SK-N-MC (cell line): ENCODE data around the gene SP140L.

Source experiments
- DNase-seq: peaks from one replicate; pipeline ENCODE4 v3.0.0-alpha.2; 2011; ENCODE audit warnings: low read depth, low spot score
- H3K27ac ChIP-seq: fragments of 200-600 bp; sonication (generic); 2 replicates; pipeline ENCODE4 v1.5.1; 2016; ENCODE audit warnings: mixed run types
- H3K36me3 ChIP-seq: fragments of 200-600 bp; sonication (generic); 2 replicates; pipeline ENCODE4 v1.6.1; 2017; ENCODE audit warnings: antibody characterized with exemption, low read length, mixed read lengths; ENCODE audit not compliant: insufficient read depth
- H3K4me3 ChIP-seq: fragments of 200-600 bp; sonication (generic); 2 replicates; pipeline ENCODE4 v1.5.1; 2016
- H3K9ac ChIP-seq: fragments of 200-600 bp; sonication (generic); 2 replicates; pipeline ENCODE4 v1.8.0; 2017; ENCODE audit warnings: mixed run types, mixed read lengths; ENCODE audit not compliant: insufficient read length
- H3K9me3 ChIP-seq: fragments of 200-600 bp; sonication (generic); 2 replicates; pipeline ENCODE4 v1.6.1; 2017; ENCODE audit warnings: low read depth, mild to moderate bottlenecking, antibody characterized with exemption, low read length, moderate library complexity, mixed read lengths
- EZH2 ChIP-seq: fragments of 200-600 bp; sonication (generic); IDR thresholded peaks from one replicate; pipeline ENCODE4 v1.6.1; 2017; ENCODE audit warnings: antibody characterized with exemption
- FOXP2 ChIP-seq: optimal IDR thresholded peaks from 2 replicates; pipeline ENCODE3; 2011; ENCODE audit warnings: mild to moderate bottlenecking, moderate library complexity; ENCODE audit not compliant: insufficient read depth; ENCODE audit errors: extremely low read length, control extremely low read depth
- POLR2AphosphoS5 ChIP-seq: IDR thresholded peaks from 2 replicates; pipeline ENCODE4 v1.6.1; 2012; ENCODE audit warnings: mild to moderate bottlenecking, low read depth, low read length, borderline replicate concordance

SP140L gene

DNA sequence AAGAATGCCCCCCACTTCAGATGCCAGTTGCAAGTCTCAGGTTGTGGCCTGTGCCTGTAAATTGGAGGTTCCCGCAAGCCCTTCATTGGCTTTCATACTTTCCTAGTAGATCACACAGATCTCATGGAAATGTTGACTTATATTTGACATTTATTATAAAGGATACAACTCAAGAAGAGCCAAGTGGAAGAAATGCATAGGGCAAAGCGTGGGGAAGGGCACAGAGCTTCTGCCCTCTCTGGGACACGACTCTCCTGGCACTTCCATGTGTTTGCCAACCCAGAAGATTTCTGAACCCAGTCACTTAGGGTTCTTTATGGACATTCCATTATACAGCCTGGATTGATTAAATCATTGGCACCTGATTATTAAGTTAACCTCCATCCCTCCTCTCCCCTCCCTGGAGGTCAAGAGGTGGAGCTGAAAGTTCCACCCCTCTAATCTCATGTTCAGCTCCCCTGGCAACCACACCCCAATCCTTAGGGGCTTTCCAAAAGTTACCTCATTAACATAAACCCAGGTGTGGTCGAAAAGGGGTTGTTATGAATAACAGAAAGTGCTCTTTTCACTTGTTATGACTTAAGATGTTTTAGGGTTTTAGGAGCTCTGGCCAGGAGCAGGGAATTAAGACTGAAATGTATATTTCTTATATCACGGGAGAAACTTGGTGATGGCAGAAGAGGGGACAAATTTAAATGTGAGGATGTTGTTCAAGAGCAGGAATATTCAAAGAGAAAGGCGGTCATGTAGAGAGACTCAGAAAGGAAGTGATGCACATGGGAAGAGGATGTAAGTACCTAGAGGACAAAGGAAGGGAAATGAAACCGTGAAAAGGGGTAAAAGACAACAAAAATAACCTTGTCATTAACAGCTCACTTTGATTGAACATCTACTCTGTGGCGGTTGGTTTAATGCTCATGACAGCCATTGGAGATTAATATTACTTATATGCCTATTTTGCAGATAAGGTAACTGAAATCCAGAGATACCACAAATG is 120.8 kb downstream of the SP140L start:
- DNase-seq, result no peak
- no peak overlapping the region for H3K9ac ChIP-seq
- no peaks in the 10 kb centered on the region for H3K9me3 ChIP-seq
- TF ChIP-seq FOXP2 (no peak), POLR2AphosphoS5 (no peak), EZH2 (no peak)
- H3K36me3 ChIP-seq, result no peaks in the 10 kb centered on the region
- no peak overlapping the region for H3K27ac ChIP-seq
- no peak overlapping the region for H3K4me3 ChIP-seq

DNA sequence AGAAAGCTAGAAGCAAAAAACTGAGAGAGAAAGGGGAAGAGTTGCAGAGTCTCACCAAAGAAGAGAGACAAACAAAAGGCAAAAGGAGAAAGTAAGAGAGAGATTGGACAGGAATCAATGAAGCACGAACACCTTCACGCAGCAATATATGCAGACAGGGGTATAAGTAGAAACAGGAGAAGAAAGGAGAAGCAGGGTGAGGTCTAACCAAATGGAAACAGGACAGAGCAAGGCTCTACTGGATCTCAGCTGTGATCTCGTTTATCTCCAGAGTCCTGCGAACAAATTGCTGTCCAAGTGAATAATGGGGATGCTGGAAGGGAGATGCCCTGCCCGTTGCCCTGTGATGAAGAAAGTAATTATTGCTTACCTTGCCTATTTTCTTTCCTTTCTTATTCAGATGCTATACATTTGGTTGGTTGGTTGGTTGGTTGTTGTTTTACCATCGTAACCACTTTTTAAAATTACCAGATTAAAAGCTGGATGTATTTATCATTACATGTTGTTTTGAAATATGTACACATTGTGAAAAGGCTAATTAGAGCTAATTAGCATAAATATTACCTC is 123.0 kb downstream of the SP140L start:
- Histone ChIP-seq H3K27ac (no peak overlapping the region), H3K36me3 (no peaks in the 10 kb centered on the region), H3K9ac (no peak overlapping the region), H3K9me3 (no peaks in the 10 kb centered on the region), H3K4me3 (no peak overlapping the region)
- TF ChIP-seq FOXP2 (no peak), EZH2 (no peak), POLR2AphosphoS5 (no peak)
- DNase-seq, result no peak

- no peak overlapping the region for H3K27ac ChIP-seq
- H3K9ac ChIP-seq, result no peak overlapping the region
- H3K4me3 ChIP-seq, result no peak overlapping the region
- no peak for DNase-seq
- TF ChIP-seq FOXP2, result no peak
- no peak for TF ChIP-seq POLR2AphosphoS5
- no peak for TF ChIP-seq EZH2
- no peaks in the 10 kb centered on the region for H3K9me3 ChIP-seq
- no peaks in the 10 kb centered on the region for H3K36me3 ChIP-seq
Measured at GRCh38 chr2:230453006-230453405, 126.0 kb downstream of the SP140L start.
